ENCODE measurements around the gene EPO. TPM values are rescaled to one million over a fixed set of nuclear protein-coding genes. Genes with fewer than 3 reads are reported as not detected.

EPO gene
- total and polyA plus RNA-seq, 4 donors, result 1.3 to 22.9 (median 3.4) TPM

DNA sequence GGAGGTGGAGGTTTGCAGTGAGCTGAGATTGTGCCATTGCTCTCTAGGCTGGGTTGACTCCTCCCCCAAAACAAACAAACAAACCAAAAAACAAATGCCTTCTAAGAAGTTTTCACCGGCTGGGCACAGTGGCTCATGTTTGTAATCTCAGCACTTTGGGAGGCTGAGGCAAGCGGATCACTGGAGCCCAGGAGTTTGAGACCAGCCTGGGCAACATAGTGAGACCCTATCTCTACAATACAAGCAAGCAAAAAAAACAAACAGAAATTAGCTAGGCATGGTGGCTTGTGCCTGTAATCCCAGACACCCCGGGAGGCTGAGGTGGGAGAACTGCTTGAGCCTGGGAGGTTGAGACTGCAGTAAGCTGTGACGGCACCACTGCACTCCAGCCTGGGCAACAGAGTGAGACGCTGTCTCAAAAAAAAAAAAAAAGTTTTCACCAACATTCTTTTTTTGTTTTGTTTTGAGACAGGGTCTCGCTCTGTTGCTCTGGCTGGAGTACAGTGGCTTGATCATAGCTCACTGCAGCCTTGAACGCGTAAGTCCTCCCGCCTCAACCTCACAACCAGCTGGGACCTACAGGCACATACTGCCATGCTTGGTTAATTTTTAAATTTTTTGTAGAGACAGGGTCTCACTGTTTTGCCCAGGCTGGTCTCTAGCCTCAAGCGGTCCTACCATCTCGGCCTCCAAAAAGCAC is 11.8 kb downstream of the EPO start:
- DNase-seq (ENCODE audit: low spot score), result no peak
- Histone ChIP-seq H3K27me3 (ENCODE audit: control insufficient read depth in 4 of 4, insufficient read depth in 4 of 4, low read length in 3 of 4) (no peaks in the 10 kb centered on the region), H3K9ac (ENCODE audit: low read depth in 1 of 2, low read length in 2 of 2) (no peak overlapping the region), H3K27ac (ENCODE audit: low read depth in 1 of 2, low read length in 2 of 2) (no peak overlapping the region), H3K4me3 (ENCODE audit: low read depth in 1 of 3, low read length in 3 of 3) (no peak overlapping the region), H3K4me1 (ENCODE audit: control insufficient read depth in 4 of 4, insufficient read depth in 4 of 4, low read length in 3 of 4) (peaks cover 1 to 12% (median 8%) of the 10 kb centered on the region in 4 donors), H3K36me3 (ENCODE audit: control insufficient read depth in 4 of 4, insufficient read depth in 3 of 4, low read depth in 1 of 4, low read length in 3 of 4) (no peaks in the 10 kb centered on the region), H3K9me3 (ENCODE audit: control insufficient read depth in 4 of 4, low read length in 3 of 4) (no peaks in the 10 kb centered on the region)
- TF ChIP-seq, protein P1, sequence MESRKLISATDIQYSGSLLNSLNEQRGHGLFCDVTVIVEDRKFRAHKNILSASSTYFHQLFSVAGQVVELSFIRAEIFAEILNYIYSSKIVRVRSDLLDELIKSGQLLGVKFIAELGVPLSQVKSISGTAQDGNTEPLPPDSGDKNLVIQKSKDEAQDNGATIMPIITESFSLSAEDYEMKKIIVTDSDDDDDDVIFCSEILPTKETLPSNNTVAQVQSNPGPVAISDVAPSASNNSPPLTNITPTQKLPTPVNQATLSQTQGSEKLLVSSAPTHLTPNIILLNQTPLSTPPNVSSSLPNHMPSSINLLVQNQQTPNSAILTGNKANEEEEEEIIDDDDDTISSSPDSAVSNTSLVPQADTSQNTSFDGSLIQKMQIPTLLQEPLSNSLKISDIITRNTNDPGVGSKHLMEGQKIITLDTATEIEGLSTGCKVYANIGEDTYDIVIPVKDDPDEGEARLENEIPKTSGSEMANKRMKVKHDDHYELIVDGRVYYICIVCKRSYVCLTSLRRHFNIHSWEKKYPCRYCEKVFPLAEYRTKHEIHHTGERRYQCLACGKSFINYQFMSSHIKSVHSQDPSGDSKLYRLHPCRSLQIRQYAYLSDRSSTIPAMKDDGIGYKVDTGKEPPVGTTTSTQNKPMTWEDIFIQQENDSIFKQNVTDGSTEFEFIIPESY (IDR thresholded peaks at IDR 0.05), result no peak
- TF ChIP-seq GABPA (IDR thresholded peaks at IDR 0.05 in 1 of 2, conservative IDR thresholded peaks at IDR 0.05 in 1 of 2) (no peak), RXRA (IDR thresholded peaks at IDR 0.05) (no peak), HNF4A (conservative IDR thresholded peaks at IDR 0.05) (no peak), RAD21 (IDR thresholded peaks at IDR 0.05) (no peak), EGR1 (IDR thresholded peaks at IDR 0.05; ENCODE audit: low read depth in 2 of 2) (no peak), FOXA1 (IDR thresholded peaks at IDR 0.05) (no peak), JUND (IDR thresholded peaks at IDR 0.05) (no peak), FOXA2 (IDR thresholded peaks at IDR 0.05) (no peak), NR2F2 (IDR thresholded peaks at IDR 0.05) (no peak), YY1 (IDR thresholded peaks at IDR 0.05) (no peak), REST (IDR thresholded peaks at IDR 0.05) (no peak), HNF4G (IDR thresholded peaks at IDR 0.05) (no peak), SP1 (IDR thresholded peaks at IDR 0.05) (no peak), TAF1 (conservative IDR thresholded peaks at IDR 0.05) (no peak)
- TF ChIP-seq, protein P2, sequence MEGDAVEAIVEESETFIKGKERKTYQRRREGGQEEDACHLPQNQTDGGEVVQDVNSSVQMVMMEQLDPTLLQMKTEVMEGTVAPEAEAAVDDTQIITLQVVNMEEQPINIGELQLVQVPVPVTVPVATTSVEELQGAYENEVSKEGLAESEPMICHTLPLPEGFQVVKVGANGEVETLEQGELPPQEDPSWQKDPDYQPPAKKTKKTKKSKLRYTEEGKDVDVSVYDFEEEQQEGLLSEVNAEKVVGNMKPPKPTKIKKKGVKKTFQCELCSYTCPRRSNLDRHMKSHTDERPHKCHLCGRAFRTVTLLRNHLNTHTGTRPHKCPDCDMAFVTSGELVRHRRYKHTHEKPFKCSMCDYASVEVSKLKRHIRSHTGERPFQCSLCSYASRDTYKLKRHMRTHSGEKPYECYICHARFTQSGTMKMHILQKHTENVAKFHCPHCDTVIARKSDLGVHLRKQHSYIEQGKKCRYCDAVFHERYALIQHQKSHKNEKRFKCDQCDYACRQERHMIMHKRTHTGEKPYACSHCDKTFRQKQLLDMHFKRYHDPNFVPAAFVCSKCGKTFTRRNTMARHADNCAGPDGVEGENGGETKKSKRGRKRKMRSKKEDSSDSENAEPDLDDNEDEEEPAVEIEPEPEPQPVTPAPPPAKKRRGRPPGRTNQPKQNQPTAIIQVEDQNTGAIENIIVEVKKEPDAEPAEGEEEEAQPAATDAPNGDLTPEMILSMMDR (IDR thresholded peaks at IDR 0.05; ENCODE audit: low read depth, low read length, missing input control), result no peak
- TF ChIP-seq, protein P3, sequence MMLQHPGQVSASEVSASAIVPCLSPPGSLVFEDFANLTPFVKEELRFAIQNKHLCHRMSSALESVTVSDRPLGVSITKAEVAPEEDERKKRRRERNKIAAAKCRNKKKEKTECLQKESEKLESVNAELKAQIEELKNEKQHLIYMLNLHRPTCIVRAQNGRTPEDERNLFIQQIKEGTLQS (IDR thresholded peaks at IDR 0.05), result no peak
- TF ChIP-seq, protein P4, sequence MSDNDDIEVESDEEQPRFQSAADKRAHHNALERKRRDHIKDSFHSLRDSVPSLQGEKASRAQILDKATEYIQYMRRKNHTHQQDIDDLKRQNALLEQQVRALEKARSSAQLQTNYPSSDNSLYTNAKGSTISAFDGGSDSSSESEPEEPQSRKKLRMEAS (IDR thresholded peaks at IDR 0.05), result no peak
- 92% methylated on average over 11 of the region's 11 CpGs for WGBS
